Measurements from ENCODE around the gene ASB10.

ASB10 gene

GRCh38 chr7:151186640-151187408 lies at the start of gene ASB10:
Gene ASB10 (minus strand): TSS chr7:151187250. CDS start chr7:151187130, 120 bp downstream.
- no peak for DNase-seq (ENCODE audit: low spot score)

GRCh38 chr7:151236406-151236805 lies 49.4 kb upstream of the ASB10 start:
- DNase-seq (ENCODE audit: low spot score), result no peak

- no peak for DNase-seq (ENCODE audit: low spot score)
Observed at GRCh38 chr7:151235091-151235787, 48.2 kb upstream of the ASB10 start.

- no peak for DNase-seq (ENCODE audit: low spot score)
Observed at GRCh38 chr7:151233804-151234203, 46.8 kb upstream of the ASB10 start.

- peak; percentile 88 for DNase-seq (ENCODE audit: low spot score)
Observed at GRCh38 chr7:151232917-151233701, 46.1 kb upstream of the ASB10 start.

GRCh38 chr7:151232091-151232916 lies 45.3 kb upstream of the ASB10 start, which contains the start of gene CHPF2:
Gene CHPF2 (plus strand): TSS chr7:151232483. CDS start chr7:151234012, 1,529 bp downstream.
- peak; percentile 97 for DNase-seq (ENCODE audit: low spot score)

GRCh38 chr7:151231080-151231479 lies 44.0 kb upstream of the ASB10 start:
- DNase-seq (ENCODE audit: low spot score), result no peak

- no peak for DNase-seq (ENCODE audit: low spot score)
Observed at GRCh38 chr7:151229249-151229648, 42.2 kb upstream of the ASB10 start.

GRCh38 chr7:151228024-151228866 lies 41.2 kb upstream of the ASB10 start:
- no peak for DNase-seq (ENCODE audit: low spot score)

GRCh38 chr7:151226875-151227782 lies 40.1 kb upstream of the ASB10 start, which contains the start of gene ABCF2:
Gene ABCF2 (minus strand): TSS chr7:151227205. CDS start chr7:151226458, 747 bp downstream.
- peak; percentile 99 for DNase-seq (ENCODE audit: low spot score)

GRCh38 chr7:151226560-151226874 lies 39.5 kb upstream of the ASB10 start:
- DNase-seq (ENCODE audit: low spot score), result no peak

- DNase-seq (ENCODE audit: low spot score), result no peak
Observed at GRCh38 chr7:151225948-151226510, 39.0 kb upstream of the ASB10 start.

- DNase-seq (ENCODE audit: low spot score), result no peak
Observed at GRCh38 chr7:151223728-151224127, 36.7 kb upstream of the ASB10 start.

- no peak for DNase-seq (ENCODE audit: low spot score)
Observed at GRCh38 chr7:151218170-151218569, 31.1 kb upstream of the ASB10 start.

- DNase-seq (ENCODE audit: low spot score), result no peak
Observed at GRCh38 chr7:151215396-151215795, 28.3 kb upstream of the ASB10 start.

GRCh38 chr7:151213826-151214225 lies 26.8 kb upstream of the ASB10 start:
- DNase-seq (ENCODE audit: low spot score), result no peak

- no peak for DNase-seq (ENCODE audit: low spot score)
Observed at GRCh38 chr7:151212626-151213025, 25.6 kb upstream of the ASB10 start.

- DNase-seq (ENCODE audit: low spot score), result no peak
Observed at GRCh38 chr7:151211155-151211772, 24.2 kb upstream of the ASB10 start.

All from GM03348 (cell line).